RWPE1 (cell line): Measurements from ENCODE around the gene EFNB1.

Experiments used
- CTCF ChIA-PET: fragments of 350-600 bp; sonication (Branson Sonifier 250); formaldehyde crosslinking; extraction: SDS; loops from one replicate; lab custom pipeline; 2021; lab: Yijun Ruan, JAX
- POLR2A ChIA-PET: fragments of 400-600 bp; formaldehyde crosslinking; extraction: SDS; loops from one replicate; lab custom pipeline; 2020; ENCODE audit warnings: antibody characterized with exemption; ENCODE audit not compliant: low non-redundant PET; lab: Yijun Ruan, JAX
- DNase-seq: peaks from one replicate; pipeline ENCODE4 v3.0.0; 2012; ENCODE audit warnings: low spot score
- H3K27ac ChIP-seq: fragments of 450-650 bp; 2 replicates; pipeline ENCODE4 v1.5.1; 2017
- CTCF ChIP-seq: fragments of 450-650 bp; conservative IDR thresholded peaks from 2 replicates; pipeline ENCODE4 v1.5.1; 2017; ENCODE audit warnings: low read depth, mild to moderate bottlenecking

EFNB1 gene

GRCh38 chrX:68821616-68822015 is 7.2 kb upstream of the EFNB1 start:
- POLR2A ChIA-PET = no interaction called here
- CTCF ChIA-PET = interaction anchor here (0.6 kb wide), 1 partner anchor 12 kb away, joined by 3 read pairs; no protein-coding TSS in a partner anchor
- no peak overlapping the region for H3K27ac ChIP-seq
- no peak for DNase-seq
- no peak for TF ChIP-seq CTCF

GRCh38 chrX:68822641-68823410 is 6.0 kb upstream of the EFNB1 start:
- POLR2A ChIA-PET = no interaction called here
- CTCF ChIA-PET = interaction anchor here (0.6 to 2.0 kb wide), 10 partner anchors 90 to 806 kb away, joined by 3 to 9 read pairs (median 3); no protein-coding TSS in a partner anchor
- no peak overlapping the region for H3K27ac ChIP-seq
- no peak for DNase-seq
- peak; percentile 77 for TF ChIP-seq CTCF

DNA sequence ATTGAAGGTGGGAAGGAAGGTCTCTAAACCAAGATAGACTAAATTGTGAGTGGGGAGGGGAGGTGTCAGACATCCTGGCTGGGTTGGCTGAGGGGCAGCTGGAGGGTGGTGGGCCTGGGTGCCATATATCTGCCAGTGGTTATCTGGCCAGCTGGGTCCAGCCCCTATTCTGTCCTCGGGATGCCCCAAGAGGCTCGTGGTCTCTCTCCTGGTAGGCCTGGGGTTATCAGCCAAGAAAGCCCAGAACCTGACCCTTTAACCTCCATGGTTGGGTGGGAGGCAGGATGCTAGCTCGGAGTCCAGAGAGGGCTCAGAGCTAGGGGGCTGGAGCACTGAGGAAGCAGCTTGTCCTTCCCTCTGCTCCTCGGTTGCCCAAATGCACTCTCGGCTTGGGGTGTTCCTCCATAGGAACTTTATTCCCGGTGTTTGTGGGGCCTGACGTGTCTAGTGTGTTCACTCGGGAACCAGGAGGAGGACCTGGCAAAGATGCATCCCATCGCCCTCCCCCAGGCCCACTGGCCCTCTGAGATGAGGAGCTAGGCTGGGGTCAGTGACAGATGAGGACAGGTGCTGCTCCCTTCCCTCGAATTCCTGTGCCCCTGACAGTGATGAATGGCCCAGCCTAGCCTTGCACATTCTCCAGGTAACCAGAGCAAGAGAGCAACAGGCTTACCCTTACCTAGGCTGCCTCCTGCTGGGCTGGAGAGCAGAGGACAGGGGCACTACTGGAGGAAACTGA is 5.2 kb upstream of the EFNB1 start:
- H3K27ac ChIP-seq = no peak overlapping the region
- POLR2A ChIA-PET = no interaction called here
- CTCF ChIA-PET = interaction anchor here (0.5 to 2.0 kb wide), 6 partner anchors 91 to 807 kb away, joined by 3 to 9 read pairs (median 4); no protein-coding TSS in a partner anchor
- TF ChIP-seq CTCF = no peak
- DNase-seq = no peak

DNA sequence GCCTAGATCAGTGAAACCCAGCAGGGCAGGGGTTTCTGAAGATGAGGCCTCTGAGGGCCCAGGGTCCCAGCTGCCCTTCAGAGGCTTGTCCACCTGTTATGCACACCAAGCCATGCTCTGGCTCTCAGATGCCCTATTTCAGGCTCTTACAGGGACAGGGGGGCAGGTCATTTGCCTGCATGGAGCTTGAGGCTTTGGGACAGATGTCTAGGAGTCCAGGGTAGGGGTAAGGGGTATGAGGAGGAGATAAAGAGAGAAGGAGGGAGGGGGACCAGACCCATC is 4.7 kb upstream of the EFNB1 start:
- ChIA-PET CTCF (interaction anchor here (2.0 kb wide), 1 partner anchor 398 kb away, joined by 9 read pairs; no protein-coding TSS in a partner anchor), POLR2A (no interaction called here)
- no peak for DNase-seq
- no peak overlapping the region for H3K27ac ChIP-seq
- TF ChIP-seq CTCF = no peak

- ChIA-PET POLR2A (no interaction called here), CTCF (interaction anchor here (1.0 kb wide), 1 partner anchor 398 kb away, joined by 3 read pairs; no protein-coding TSS in a partner anchor)
- no peak for DNase-seq
- no peak overlapping the region for H3K27ac ChIP-seq
- no peak for TF ChIP-seq CTCF
These were observed 4.2 kb upstream of the EFNB1 start for GRCh38 chrX:68824565-68825125.
